Thyroid gland (tissue), 4 donors: ENCODE data around the gene BAHCC1. TPM values are rescaled to one million over a fixed set of nuclear protein-coding genes. Genes with fewer than 3 reads are reported as not detected.
"Not testable (repeated sequence)": the region's sequence is repeated elsewhere in the genome, so short reads cannot be mapped to it uniquely, and the experiment has no call there.

Source experiments
- DNase-seq, 2 donors: peaks; one replicate each; pipeline ENCODE4 v3.0.0-alpha.2; 2019
- H3K27ac ChIP-seq, 3 donors: fragments of 200-600 bp; sonication (generic); 1 replicate in 2 of 3; 2 replicates in 1 of 3; pipeline ENCODE4 v1.5.1; 2016 to 2019; ENCODE audit warnings: mild to moderate bottlenecking in 1 of 3, moderate library complexity in 1 of 3
- H3K27me3 ChIP-seq: fragments of 200-600 bp; sonication (generic); one replicate; pipeline ENCODE4 v1.5.1; 2019
- H3K36me3 ChIP-seq, 2 donors: fragments of 200-600 bp; sonication (generic); one replicate each; pipeline ENCODE4 v1.5.1; 2016 to 2019
- H3K4me1 ChIP-seq, 2 donors: fragments of 200-600 bp; sonication (generic); one replicate each; pipeline ENCODE4 v1.5.1; 2017 to 2019
- H3K4me3 ChIP-seq, 3 donors: fragments of 200-600 bp; sonication (generic); replicated peaks in 1 of 3; 1 replicate in 2 of 3; 2 replicates in 1 of 3; pipeline ENCODE4 v1.5.1; 2016; ENCODE audit warnings: mild to moderate bottlenecking in 1 of 3
- H3K9me3 ChIP-seq: fragments of 200-600 bp; sonication (generic); one replicate; pipeline ENCODE4 v1.5.1; 2017
- POLR2A ChIP-seq, 2 donors: fragments of 450-650 bp; IDR thresholded peaks; one replicate each; pipeline ENCODE4 v1.6.1; 2017; ENCODE audit warnings: antibody characterized with exemption in 2 of 2, mild to moderate bottlenecking in 2 of 2, moderate library complexity in 1 of 2
- WGBS, 2 donors: methylation state at CpG; one replicate each; pipeline ENCODE4 v1.1.5; 2017; 5-methylcytosine and 5-hydroxymethylcytosine counted together
- intact Hi-C: fragments of 100-400 bp; cut with DNase I; formaldehyde crosslinking; loops from one replicate; pipeline ENCODE4 v1.15.1; 2023
- total RNA-seq, 4 donors: library from RNA; depleted of rRNA; stranded (reverse); fragments of >200 nt; gene quantifications; one replicate each; pipeline ENCODE4 v1.2.3, GENCODE V29; 2016
- TF ChIP-seq, protein P1 (sequence below), 6 experiments: fragments of 200-600 bp in 3 of 6; fragments of 450-650 bp in 3 of 6; sonication (generic) in 3 of 6; IDR thresholded peaks; one replicate each; pipeline ENCODE4 v1.5.1; 2016 to 2019; ENCODE audit warnings: antibody characterized with exemption in 6 of 6, mild to moderate bottlenecking in 2 of 6, inconsistent platforms in 1 of 6, moderate library complexity in 1 of 6

The BAHCC1 gene
- total RNA-seq, 4 donors from 2014 or later: 13.7 to 33.7 (median 23.9) TPM

DNA sequence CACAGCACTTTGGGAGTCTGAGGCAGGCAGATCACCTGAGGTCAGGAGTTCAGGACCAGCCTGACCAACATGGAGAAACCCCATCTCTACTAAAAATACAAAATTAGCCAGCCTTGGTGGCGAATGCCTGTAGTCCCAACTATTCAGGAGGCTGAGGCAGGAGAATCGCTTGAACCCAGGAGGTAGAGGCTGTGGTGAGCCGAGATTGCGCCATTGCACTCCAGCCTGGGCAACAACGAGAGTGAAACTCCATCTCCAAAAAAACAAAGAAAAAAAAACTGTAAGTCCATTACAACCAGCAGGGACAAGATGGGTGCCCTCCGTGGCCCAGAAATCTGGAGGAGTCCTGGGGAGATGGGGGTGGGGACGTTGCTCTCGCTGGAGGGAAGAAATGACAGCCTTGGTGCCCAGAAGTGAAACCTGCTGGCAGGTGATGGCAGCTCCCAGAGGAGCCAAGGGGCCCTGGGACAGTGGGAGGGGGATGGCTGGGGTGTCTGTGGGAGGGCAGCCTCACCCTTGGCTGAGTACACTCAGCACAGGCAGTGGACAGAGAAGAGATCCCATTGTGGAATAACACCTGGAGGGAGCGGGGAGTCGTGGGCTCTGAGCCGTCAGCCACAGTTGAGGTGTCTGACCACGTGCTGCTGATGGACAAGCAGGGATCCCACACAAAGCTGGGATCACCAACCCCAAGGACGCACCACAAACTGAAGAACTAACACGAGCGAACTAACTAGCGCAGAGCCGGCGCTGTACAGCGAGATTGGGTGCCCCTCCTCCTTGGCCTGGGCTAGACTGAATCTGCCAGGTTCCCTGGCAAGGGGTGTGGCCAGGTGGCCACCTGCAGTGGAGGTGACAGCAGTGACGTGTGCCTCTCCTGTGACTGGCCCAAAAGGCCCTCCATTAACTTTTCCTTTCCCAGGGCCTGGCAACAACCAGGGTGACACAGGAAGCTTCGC is 46.9 kb upstream of the BAHCC1 start:
- TF ChIP-seq, protein P1, sequence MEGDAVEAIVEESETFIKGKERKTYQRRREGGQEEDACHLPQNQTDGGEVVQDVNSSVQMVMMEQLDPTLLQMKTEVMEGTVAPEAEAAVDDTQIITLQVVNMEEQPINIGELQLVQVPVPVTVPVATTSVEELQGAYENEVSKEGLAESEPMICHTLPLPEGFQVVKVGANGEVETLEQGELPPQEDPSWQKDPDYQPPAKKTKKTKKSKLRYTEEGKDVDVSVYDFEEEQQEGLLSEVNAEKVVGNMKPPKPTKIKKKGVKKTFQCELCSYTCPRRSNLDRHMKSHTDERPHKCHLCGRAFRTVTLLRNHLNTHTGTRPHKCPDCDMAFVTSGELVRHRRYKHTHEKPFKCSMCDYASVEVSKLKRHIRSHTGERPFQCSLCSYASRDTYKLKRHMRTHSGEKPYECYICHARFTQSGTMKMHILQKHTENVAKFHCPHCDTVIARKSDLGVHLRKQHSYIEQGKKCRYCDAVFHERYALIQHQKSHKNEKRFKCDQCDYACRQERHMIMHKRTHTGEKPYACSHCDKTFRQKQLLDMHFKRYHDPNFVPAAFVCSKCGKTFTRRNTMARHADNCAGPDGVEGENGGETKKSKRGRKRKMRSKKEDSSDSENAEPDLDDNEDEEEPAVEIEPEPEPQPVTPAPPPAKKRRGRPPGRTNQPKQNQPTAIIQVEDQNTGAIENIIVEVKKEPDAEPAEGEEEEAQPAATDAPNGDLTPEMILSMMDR (IDR thresholded peaks at IDR 0.05): no peak
- no peak for TF ChIP-seq POLR2A (IDR thresholded peaks at IDR 0.05)
- WGBS, 2 donors: 88 to 92% methylated on average over 15 to 21 of the region's 21 CpGs

DNA sequence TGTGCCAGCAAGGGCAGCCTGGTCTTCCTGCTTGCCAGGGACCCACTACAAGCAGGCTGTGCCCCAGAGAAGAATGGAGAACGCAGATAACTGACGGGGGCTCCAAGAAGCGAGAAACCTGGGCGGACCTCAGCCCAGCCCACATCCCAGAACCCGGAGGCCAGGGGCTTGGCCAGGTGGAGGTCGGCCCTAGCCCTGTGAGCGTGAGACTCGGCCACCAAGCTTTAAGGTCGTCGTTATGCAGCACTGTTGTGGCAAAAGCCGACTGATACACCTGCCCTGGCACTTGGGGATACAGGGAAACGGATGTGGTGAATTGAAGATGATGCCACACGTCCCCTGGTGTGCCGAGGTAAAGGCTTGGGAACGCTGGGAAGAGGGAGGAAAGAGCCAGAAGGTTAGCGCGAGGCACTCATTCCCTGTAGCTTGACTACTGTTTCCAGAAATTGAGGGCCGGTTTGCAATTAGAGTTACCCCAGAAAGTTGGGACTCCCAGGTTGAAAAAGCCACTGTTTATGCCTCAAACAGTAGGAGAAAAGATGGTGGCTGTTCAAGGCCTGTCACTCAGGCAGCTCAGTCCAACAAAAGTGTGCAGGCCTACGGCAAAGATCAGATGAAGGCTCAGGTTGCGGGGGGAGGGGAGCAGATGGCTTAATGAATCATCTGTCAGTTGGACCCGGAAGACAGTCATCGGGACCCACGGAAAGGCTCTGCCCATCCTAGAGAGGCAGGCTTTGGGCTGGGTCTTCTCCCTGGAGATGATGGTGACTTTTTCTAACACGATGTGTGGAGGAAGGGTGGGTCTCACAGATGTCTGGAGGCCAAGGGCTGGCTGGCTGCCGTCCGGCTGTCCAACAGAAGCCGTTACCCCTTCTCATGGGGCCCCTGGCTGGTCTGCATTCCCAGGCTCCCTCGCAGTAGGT is 45.6 kb upstream of the BAHCC1 start:
- H3K27ac ChIP-seq: no peak overlapping the region
- no peak for DNase-seq
- 87 to 88% methylated on average over 25 to 27 of the region's 28 CpGs for WGBS, 2 donors

More for the DNA sequence above, 46.9 kb upstream of the BAHCC1 start:
- H3K4me3 ChIP-seq: no peak overlapping the region
- no peaks in the 10 kb centered on the region for H3K9me3 ChIP-seq
- no peaks in the 10 kb centered on the region for H3K36me3 ChIP-seq
- H3K27me3 ChIP-seq: no peaks in the 10 kb centered on the region
- H3K4me1 ChIP-seq: peaks cover 5% of the 10 kb centered on the region in 2 donors
- DNase-seq: peak in 1 of 2 donors; percentile 26
- H3K27ac ChIP-seq: no peak overlapping the region
- intact Hi-C loops: no loop called here

GRCh38 chr17:81350320-81350890 is 44.9 kb upstream of the BAHCC1 start:
- intact Hi-C loops: no loop called here
- H3K27me3 ChIP-seq: no peaks in the 10 kb centered on the region
- no peaks in the 10 kb centered on the region for H3K36me3 ChIP-seq
- no peak for DNase-seq
- no peak overlapping the region for H3K27ac ChIP-seq
- H3K4me1 ChIP-seq: peaks cover 5% of the 10 kb centered on the region in 2 donors
- no peaks in the 10 kb centered on the region for H3K9me3 ChIP-seq
- 76 to 81% methylated on average over 8 of the region's 8 CpGs for WGBS, 2 donors
- no peak for TF ChIP-seq POLR2A (IDR thresholded peaks at IDR 0.05)
- TF ChIP-seq, protein P1 (IDR thresholded peaks at IDR 0.05): no peak
- no peak overlapping the region for H3K4me3 ChIP-seq

More for the DNA sequence above, 45.6 kb upstream of the BAHCC1 start:
- TF ChIP-seq, protein P1 (IDR thresholded peaks at IDR 0.05): no peak
- TF ChIP-seq POLR2A (IDR thresholded peaks at IDR 0.05): no peak
- Histone ChIP-seq H3K9me3 (no peaks in the 10 kb centered on the region), H3K4me3 (no peak overlapping the region), H3K36me3 (no peaks in the 10 kb centered on the region), H3K4me1 (peaks cover 5% of the 10 kb centered on the region in 2 donors), H3K27me3 (no peaks in the 10 kb centered on the region)
- intact Hi-C loops: no loop called here

GRCh38 chr17:81351329-81352052 is 43.8 kb upstream of the BAHCC1 start:
- H3K4me1 ChIP-seq, DNase-seq, H3K4me3 ChIP-seq, H3K27me3 ChIP-seq, H3K36me3 ChIP-seq, H3K27ac ChIP-seq, intact Hi-C loops, H3K9me3 ChIP-seq: not testable (repeated sequence)
- WGBS, 2 donors: 81 to 85% methylated on average over 19 of the region's 25 CpGs

- 89% methylated on average over 12 of the region's 38 CpGs; no CpG with 5 or more reads in 1 of the 2 donors for WGBS, 2 donors
- intact Hi-C loops: not testable (repeated sequence)
These were observed 43.2 kb upstream of the BAHCC1 start for GRCh38 chr17:81352056-81352455.

More at GRCh38 chr17:81352056-81352455, 43.2 kb upstream of the BAHCC1 start:
- H3K36me3 ChIP-seq, DNase-seq, H3K4me3 ChIP-seq, H3K27ac ChIP-seq, H3K9me3 ChIP-seq, H3K4me1 ChIP-seq, H3K27me3 ChIP-seq: not testable (repeated sequence)
